H9 (cell line): ENCODE results near the gene APPBP2. TPM values are rescaled to one million over a fixed set of nuclear protein-coding genes. Genes with fewer than 3 reads are reported as not detected.

Experiments
- DNase-seq: peaks from one replicate; pipeline ENCODE4 v3.0.0-alpha.2; 2017
- H2AFZ ChIP-seq: one replicate; pipeline ENCODE4 v1.6.1; 2013; ENCODE audit warnings: mild to moderate bottlenecking, low read length, control low read depth, moderate library complexity
- H2AK5ac ChIP-seq: 2 replicates; pipeline ENCODE4 v1.6.1; 2013; ENCODE audit warnings: low read length, control low read depth, mixed read lengths; ENCODE audit not compliant: insufficient read length
- H2BK120ac ChIP-seq: one replicate; pipeline ENCODE4 v1.6.1; 2013; ENCODE audit warnings: low read depth, mild to moderate bottlenecking, low read length, control low read depth, inconsistent platforms; ENCODE audit not compliant: poor library complexity, severe bottlenecking
- H2BK12ac ChIP-seq: 2 replicates; pipeline ENCODE4 v1.6.1; 2013; ENCODE audit warnings: low read length, control low read depth, mixed read lengths, low read depth; ENCODE audit not compliant: insufficient read length
- H2BK15ac ChIP-seq: 2 replicates; pipeline ENCODE4 v1.6.1; 2013; ENCODE audit warnings: low read depth, low read length, control low read depth
- H2BK20ac ChIP-seq: one replicate; pipeline ENCODE4 v1.6.1; 2013; ENCODE audit warnings: low read depth, mild to moderate bottlenecking, low read length, control low read depth, inconsistent platforms; ENCODE audit not compliant: poor library complexity, severe bottlenecking
- H2BK5ac ChIP-seq: 2 replicates; pipeline ENCODE4 v1.6.1; 2013; ENCODE audit warnings: low read length, control low read depth, mixed read lengths; ENCODE audit not compliant: insufficient read length
- H3K14ac ChIP-seq: 2 replicates; pipeline ENCODE4 v1.6.1; 2013; ENCODE audit warnings: low read length, control low read depth; ENCODE audit not compliant: insufficient read depth
- H3K18ac ChIP-seq: 2 replicates; pipeline ENCODE4 v1.6.1; 2013; ENCODE audit warnings: low read depth, mild to moderate bottlenecking, mixed read lengths, low read length, control low read depth; ENCODE audit not compliant: insufficient read length
- H3K23ac ChIP-seq: 2 replicates; pipeline ENCODE4 v1.6.1; 2013; ENCODE audit warnings: low read length, control low read depth, mixed read lengths, low read depth; ENCODE audit not compliant: insufficient read length
- H3K23me2 ChIP-seq: 2 replicates; pipeline ENCODE4 v1.6.1; 2013; ENCODE audit warnings: low read depth, mild to moderate bottlenecking, mixed read lengths, low read length, control low read depth; ENCODE audit not compliant: insufficient read length, poor library complexity, severe bottlenecking
- H3K27ac ChIP-seq: 2 replicates; pipeline ENCODE4 v1.5.1; 2013; ENCODE audit warnings: low read length, control low read depth, mixed read lengths, low read depth; ENCODE audit not compliant: insufficient read length
- H3K27me3 ChIP-seq: 2 replicates; pipeline ENCODE4 v1.6.1; 2013; ENCODE audit warnings: low read length, control low read depth, inconsistent platforms; ENCODE audit not compliant: insufficient read depth
- H3K4ac ChIP-seq: 2 replicates; pipeline ENCODE4 v1.6.1; 2013; ENCODE audit warnings: low read depth, mild to moderate bottlenecking, control low read depth, inconsistent platforms, low read length, moderate library complexity
- H3K4me1 ChIP-seq: 2 replicates; pipeline ENCODE4 v1.6.1; 2013; ENCODE audit warnings: low read length, control low read depth, inconsistent platforms; ENCODE audit not compliant: insufficient read depth
- H3K4me2 ChIP-seq: 2 replicates; pipeline ENCODE4 v1.6.1; 2013; ENCODE audit warnings: low read length, control low read depth, mixed read lengths; ENCODE audit not compliant: insufficient read length, insufficient read depth
- H3K56ac ChIP-seq: 2 replicates; pipeline ENCODE4 v1.6.1; 2013; ENCODE audit warnings: low read depth, mild to moderate bottlenecking, mixed read lengths, low read length, control low read depth; ENCODE audit not compliant: insufficient read length
- H3K79me1 ChIP-seq: 2 replicates; pipeline ENCODE4 v1.6.1; 2013; ENCODE audit warnings: low read depth, mild to moderate bottlenecking, moderate library complexity, low read length, control low read depth, inconsistent platforms; ENCODE audit not compliant: insufficient read depth, poor library complexity, severe bottlenecking
- H3K79me2 ChIP-seq: 2 replicates; pipeline ENCODE4 v1.6.1; 2013; ENCODE audit warnings: low read length, control low read depth, inconsistent platforms; ENCODE audit not compliant: insufficient read depth
- H3K9ac ChIP-seq: 2 replicates; pipeline ENCODE4 v1.6.1; 2013; ENCODE audit warnings: low read length, control low read depth, mixed read lengths; ENCODE audit not compliant: insufficient read length; ENCODE audit errors: extremely low read depth
- H3K9me3 ChIP-seq: one replicate; pipeline ENCODE4 v1.6.1; 2013; ENCODE audit warnings: low read depth, low read length, inconsistent platforms; ENCODE audit not compliant: control insufficient read depth
- H3T11ph ChIP-seq: one replicate; pipeline ENCODE4 v1.6.1; 2013; ENCODE audit warnings: mild to moderate bottlenecking, low read length, control low read depth, inconsistent platforms
- H4K20me1 ChIP-seq: one replicate; pipeline ENCODE4 v1.6.1; 2013; ENCODE audit not compliant: control insufficient read depth, insufficient read length, insufficient read depth
- H4K5ac ChIP-seq: 2 replicates; pipeline ENCODE4 v1.6.1; 2013; ENCODE audit warnings: low read depth, mild to moderate bottlenecking, mixed read lengths, low read length, control low read depth; ENCODE audit not compliant: insufficient read length
- H4K8ac ChIP-seq: replicated peaks from 2 replicates; pipeline ENCODE4 v1.6.1; 2013; ENCODE audit warnings: low read length, control low read depth, mixed read lengths, low read depth; ENCODE audit not compliant: insufficient read length
- H4K91ac ChIP-seq: 2 replicates; pipeline ENCODE4 v1.6.1; 2013; ENCODE audit warnings: low read depth, mild to moderate bottlenecking, moderate library complexity, mixed read lengths, low read length, control low read depth; ENCODE audit not compliant: insufficient read length
- H3K27ac Mint-ChIP-seq, 3 experiments: 2 replicates in 2 of 3; 3 replicates in 1 of 3; pipeline ENCODE4 v1.8.0; 2020 to 2021; ENCODE audit warnings: mixed read lengths in 3 of 3, mild to moderate bottlenecking in 1 of 3, moderate library complexity in 1 of 3
- H3K27me3 Mint-ChIP-seq: 2 replicates; pipeline ENCODE4 v1.8.0; 2021; ENCODE audit warnings: low read depth, mild to moderate bottlenecking, moderate library complexity, mixed read lengths
- H3K36me3 Mint-ChIP-seq, 3 experiments: 2 replicates in 2 of 3; 3 replicates in 1 of 3; pipeline ENCODE4 v1.8.0; 2020 to 2021; ENCODE audit warnings: low read depth in 3 of 3, mixed read lengths in 3 of 3; ENCODE audit not compliant: insufficient read depth in 1 of 3
- H3K4me1 Mint-ChIP-seq, 2 experiments: 2 replicates each; pipeline ENCODE4 v1.8.0; 2020; ENCODE audit warnings: mixed read lengths in 2 of 2
- H3K4me3 Mint-ChIP-seq, 2 experiments: 2 replicates in 1 of 2; 3 replicates in 1 of 2; pipeline ENCODE4 v1.8.0; 2020 to 2021; ENCODE audit warnings: mild to moderate bottlenecking in 2 of 2, mixed read lengths in 2 of 2, moderate library complexity in 1 of 2
- H3K9me3 Mint-ChIP-seq, 2 experiments: 2 replicates in 1 of 2; 3 replicates in 1 of 2; pipeline ENCODE4 v1.8.0; 2020; ENCODE audit warnings: mild to moderate bottlenecking in 2 of 2, mixed read lengths in 2 of 2, moderate library complexity in 1 of 2
- WGBS: extraction: QIAGEN DNeasy Blood & Tissue Kit; methylation state at CpG from one replicate; pipeline ENCODE4 v1.1.7; 2013; ENCODE audit warnings: missing lambda C conversion rate, low lambda C conversion rate, mixed read lengths; ENCODE audit not compliant: insufficient read length; ENCODE audit errors: extremely low coverage; 5-methylcytosine and 5-hydroxymethylcytosine counted together
- total RNA-seq: library from RNA; stranded (reverse); gene quantifications from 2 replicates; pipeline ENCODE4 v1.2.1, GENCODE V29; 2021
- TF ChIP-seq, protein P1 (sequence below): fragments of 200-600 bp; sonication (generic); conservative IDR thresholded peaks from 3 replicates; pipeline ENCODE4 v1.8.0; 2021; ENCODE audit warnings: antibody characterized with exemption, mild to moderate bottlenecking

The APPBP2 gene
- total RNA-seq, 1 experiment from 2014 or later = 17.0 TPM

DNA sequence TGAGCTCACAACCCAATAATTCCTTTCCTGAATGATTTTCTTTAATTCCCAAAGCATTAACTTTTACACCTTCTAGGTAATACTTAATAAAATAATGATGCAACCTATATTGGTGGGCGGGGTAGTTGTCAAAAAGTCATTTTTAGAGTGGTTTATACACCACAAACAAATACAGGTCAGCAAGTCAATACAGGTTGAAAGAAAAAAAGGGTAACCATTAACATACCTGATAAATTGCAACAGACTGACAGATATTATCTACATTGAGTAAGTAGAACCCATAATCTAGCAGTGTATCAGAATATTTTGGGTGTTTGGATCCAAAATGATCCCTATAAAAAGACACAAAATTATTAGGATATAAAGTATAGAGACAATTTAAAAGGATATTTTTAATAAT is 64.5 kb downstream of the APPBP2 start:
- no peak overlapping the region for H3K4ac ChIP-seq
- no peak overlapping the region for H2BK20ac ChIP-seq
- H2AFZ ChIP-seq = no peak overlapping the region
- Mint-ChIP-seq H3K9me3 (no peaks in the 10 kb centered on the region), H3K4me1 (no peaks in the 10 kb centered on the region), H3K4me3 (no peak overlapping the region), H3K36me3 (peaks cover 19 to 72% (median 37%) of the 10 kb centered on the region in 3 experiments; a peak in 6 of 7 replicates), H3K27me3 (no peaks in the 10 kb centered on the region), H3K27ac (no peak overlapping the region)
- no peak overlapping the region for H4K5ac ChIP-seq
- DNase-seq = no peak
- H3K79me2 ChIP-seq = no peaks in the 10 kb centered on the region
- no peaks in the 10 kb centered on the region for H4K20me1 ChIP-seq
- no peak overlapping the region for H3K14ac ChIP-seq
- H3K9ac ChIP-seq = no peak overlapping the region
- no peak overlapping the region for H2BK5ac ChIP-seq
- no peak overlapping the region for H3K56ac ChIP-seq
- no peaks in the 10 kb centered on the region for H3K27me3 ChIP-seq
- H3K18ac ChIP-seq = no peak overlapping the region
- no peak overlapping the region for H2BK120ac ChIP-seq
- no CpG with 5 or more reads among the region's 1 CpG for WGBS
- H2AK5ac ChIP-seq = no peak overlapping the region
- no peak overlapping the region for H4K91ac ChIP-seq
- H2BK12ac ChIP-seq = no peak overlapping the region
- H3K23ac ChIP-seq = no peak overlapping the region
- no peaks in the 10 kb centered on the region for H3K79me1 ChIP-seq
- TF ChIP-seq, protein P1, sequence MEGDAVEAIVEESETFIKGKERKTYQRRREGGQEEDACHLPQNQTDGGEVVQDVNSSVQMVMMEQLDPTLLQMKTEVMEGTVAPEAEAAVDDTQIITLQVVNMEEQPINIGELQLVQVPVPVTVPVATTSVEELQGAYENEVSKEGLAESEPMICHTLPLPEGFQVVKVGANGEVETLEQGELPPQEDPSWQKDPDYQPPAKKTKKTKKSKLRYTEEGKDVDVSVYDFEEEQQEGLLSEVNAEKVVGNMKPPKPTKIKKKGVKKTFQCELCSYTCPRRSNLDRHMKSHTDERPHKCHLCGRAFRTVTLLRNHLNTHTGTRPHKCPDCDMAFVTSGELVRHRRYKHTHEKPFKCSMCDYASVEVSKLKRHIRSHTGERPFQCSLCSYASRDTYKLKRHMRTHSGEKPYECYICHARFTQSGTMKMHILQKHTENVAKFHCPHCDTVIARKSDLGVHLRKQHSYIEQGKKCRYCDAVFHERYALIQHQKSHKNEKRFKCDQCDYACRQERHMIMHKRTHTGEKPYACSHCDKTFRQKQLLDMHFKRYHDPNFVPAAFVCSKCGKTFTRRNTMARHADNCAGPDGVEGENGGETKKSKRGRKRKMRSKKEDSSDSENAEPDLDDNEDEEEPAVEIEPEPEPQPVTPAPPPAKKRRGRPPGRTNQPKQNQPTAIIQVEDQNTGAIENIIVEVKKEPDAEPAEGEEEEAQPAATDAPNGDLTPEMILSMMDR = no peak
- H3K4me1 ChIP-seq = no peaks in the 10 kb centered on the region
- H3K23me2 ChIP-seq = no peaks in the 10 kb centered on the region
- H3K27ac ChIP-seq = no peak overlapping the region
- H3T11ph ChIP-seq = no peak overlapping the region
- H3K4me2 ChIP-seq = no peak overlapping the region
- H3K9me3 ChIP-seq = no peaks in the 10 kb centered on the region
- no peak overlapping the region for H4K8ac ChIP-seq
- no peak overlapping the region for H2BK15ac ChIP-seq
